Medulla oblongata (tissue), 1 donor: ENCODE data around the gene RHOF.
A peak's percentile ranks its signal among the peaks of the same experiment; 100 is the strongest.

Experiments used
- DNase-seq: peaks from one replicate; pipeline ENCODE4 v3.0.0-alpha.2; 2015; ENCODE audit errors: extremely low spot score

Gene RHOF

GRCh38 chr12:121819212-121819949, 25.9 kb upstream of the RHOF start:
- DNase-seq, result no peak

- no peak for DNase-seq
Measured at GRCh38 chr12:121817648-121818043, 24.2 kb upstream of the RHOF start.

DNA sequence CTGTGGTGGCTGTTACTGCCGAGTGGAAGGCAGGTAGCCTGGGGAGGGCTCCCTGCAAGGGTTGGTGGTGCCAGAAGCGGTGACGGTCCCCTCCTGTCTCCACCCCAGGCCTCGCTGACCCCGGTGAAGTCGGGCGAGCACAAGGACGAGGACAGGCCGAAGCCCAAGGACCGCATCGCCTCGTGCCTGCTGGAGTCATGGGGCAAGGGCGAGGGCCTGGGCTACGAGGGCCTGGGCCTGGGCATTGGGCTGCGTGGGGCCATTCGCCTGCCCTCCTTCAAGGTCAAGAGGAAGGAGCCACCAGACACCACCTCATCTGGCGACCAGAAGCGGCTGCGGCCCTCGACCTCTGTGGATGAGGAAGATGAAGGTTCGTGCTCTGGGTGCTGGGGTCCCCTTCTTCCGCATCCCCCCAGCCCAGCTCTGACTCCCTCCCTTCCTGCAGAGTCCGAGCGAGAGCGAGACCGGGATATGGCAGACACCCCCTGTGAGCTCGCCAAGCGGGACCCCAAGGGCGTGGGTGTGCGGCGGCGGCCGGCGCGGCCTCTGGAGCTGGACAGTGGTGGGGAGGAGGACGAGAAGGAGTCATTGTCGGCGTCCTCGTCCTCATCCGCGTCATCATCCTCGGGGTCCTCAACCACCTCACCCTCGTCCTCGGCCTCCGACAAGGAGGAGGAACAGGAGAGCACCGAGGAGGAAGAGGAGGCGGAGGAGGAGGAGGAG, 23.6 kb upstream of the RHOF start:
- no peak for DNase-seq

- DNase-seq, result no peak
Measured at GRCh38 chr12:121815263-121815662, 21.8 kb upstream of the RHOF start.

DNA sequence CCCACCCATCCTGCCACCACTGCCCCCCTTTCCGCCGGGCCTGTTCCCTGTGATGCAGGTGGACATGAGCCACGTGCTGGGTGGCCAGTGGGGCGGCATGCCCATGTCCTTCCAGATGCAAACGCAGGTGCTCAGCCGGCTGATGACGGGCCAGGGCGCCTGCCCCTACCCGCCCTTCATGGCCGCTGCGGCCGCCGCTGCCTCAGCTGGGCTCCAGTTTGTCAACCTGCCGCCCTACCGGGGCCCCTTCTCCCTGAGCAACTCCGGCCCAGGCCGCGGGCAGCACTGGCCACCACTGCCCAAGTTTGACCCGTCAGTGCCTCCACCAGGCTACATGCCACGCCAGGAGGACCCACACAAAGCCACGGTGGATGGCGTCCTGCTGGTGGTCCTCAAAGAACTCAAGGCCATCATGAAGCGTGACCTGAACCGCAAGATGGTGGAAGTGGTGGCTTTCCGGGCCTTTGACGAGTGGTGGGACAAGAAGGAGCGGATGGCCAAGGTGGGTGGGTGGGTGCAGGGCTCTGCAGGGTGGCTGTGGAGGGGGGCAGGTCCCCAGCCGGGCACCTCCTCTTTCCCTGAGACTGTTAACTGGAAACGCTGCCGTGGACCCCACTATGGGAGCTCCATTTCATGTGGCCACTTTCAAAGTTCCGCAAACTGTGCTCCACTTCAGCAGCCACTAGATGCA, 21.1 kb upstream of the RHOF start:
- no peak for DNase-seq

GRCh38 chr12:121813951-121814350, 20.5 kb upstream of the RHOF start:
- no peak for DNase-seq

- DNase-seq, result no peak
Measured at GRCh38 chr12:121812921-121813896, 19.7 kb upstream of the RHOF start.

DNA sequence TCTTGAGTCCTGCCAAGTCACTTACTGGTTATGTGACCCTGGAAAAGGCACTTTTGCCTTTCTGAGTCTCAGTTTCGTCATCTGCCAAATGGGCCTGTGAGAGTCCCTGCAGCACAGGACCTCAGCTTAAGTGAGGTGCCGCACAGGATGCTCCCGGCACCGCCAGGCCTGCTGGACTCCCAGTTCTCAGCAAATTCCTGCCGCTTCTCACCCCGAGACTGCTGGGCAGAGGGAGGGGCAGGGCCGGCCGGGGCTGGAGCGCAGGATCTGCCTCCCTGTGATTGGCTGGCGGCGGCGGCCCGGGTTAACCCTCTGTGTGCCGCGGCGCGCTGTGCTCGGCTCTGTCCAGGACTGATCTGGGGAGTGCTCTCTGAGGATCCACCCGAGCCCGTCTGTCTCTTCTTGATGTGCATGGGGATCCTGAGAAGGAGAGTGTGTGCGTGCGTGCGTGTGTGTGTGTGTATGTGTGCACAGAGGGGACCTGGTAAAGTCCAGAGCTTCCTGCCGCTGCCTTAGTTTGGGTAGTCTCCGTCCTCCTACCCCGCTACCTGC, 18.9 kb upstream of the RHOF start:
- DNase-seq, result no peak

- DNase-seq, result peak; percentile 73
Measured at GRCh38 chr12:121811434-121812319, 18.2 kb upstream of the RHOF start.

- DNase-seq, result no peak
Measured at GRCh38 chr12:121810833-121811433, 17.4 kb upstream of the RHOF start.

DNA sequence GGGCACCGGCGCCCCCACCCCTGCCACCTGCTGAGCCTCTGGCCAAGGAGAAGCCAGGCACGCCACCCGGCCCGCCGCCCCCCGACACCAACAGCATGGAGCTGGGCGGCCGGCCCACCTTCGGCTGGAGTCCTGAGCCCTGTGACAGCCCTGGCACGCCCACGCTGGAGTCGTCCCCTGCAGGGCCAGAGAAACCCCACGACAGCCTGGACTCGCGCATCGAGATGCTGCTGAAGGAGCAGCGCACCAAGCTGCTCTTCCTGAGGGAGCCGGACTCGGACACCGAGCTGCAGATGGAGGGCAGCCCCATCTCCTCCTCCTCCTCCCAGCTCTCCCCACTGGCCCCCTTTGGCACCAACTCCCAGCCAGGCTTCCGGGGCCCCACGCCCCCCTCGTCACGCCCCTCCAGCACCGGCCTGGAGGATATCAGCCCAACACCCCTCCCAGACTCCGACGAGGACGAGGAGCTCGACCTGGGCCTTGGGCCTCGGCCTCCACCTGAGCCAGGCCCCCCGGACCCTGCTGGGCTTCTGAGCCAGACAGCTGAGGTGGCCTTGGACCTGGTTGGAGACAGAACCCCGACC, 16.8 kb upstream of the RHOF start:
- no peak for DNase-seq

- DNase-seq, result no peak
Measured at GRCh38 chr12:121809712-121810116, 16.2 kb upstream of the RHOF start.

GRCh38 chr12:121808623-121809022, 15.1 kb upstream of the RHOF start:
- no peak for DNase-seq

- DNase-seq, result no peak
Measured at GRCh38 chr12:121807642-121808347, 14.3 kb upstream of the RHOF start.

- peak; percentile 25 for DNase-seq
Measured at GRCh38 chr12:121806546-121807423, 13.3 kb upstream of the RHOF start.

DNA sequence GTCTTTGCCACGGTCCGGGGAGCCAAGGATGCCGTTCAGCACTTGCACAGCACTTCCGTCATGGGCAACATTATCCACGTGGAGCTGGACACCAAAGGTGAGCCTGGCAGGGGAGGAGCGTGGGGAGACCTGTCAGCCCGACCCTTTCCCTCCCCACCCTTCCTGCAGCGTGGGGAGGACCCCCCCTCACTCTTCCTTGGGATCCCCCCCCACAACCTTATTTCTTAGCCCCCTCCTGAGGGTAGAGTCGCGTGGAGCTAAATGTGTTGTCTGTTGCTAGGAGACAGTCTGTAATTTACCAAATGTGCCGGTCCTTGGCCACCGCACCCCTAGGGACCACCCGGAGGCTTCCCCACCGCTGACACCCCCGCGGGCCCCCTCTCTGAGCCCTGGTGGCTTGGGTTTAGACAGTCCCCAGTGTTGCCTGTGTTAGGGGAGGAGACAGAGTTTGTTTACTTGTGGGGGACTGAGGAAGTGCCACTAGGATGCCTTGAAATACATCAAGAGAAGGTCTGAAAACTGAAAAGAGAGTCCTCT, 12.6 kb upstream of the RHOF start:
- no peak for DNase-seq

DNA sequence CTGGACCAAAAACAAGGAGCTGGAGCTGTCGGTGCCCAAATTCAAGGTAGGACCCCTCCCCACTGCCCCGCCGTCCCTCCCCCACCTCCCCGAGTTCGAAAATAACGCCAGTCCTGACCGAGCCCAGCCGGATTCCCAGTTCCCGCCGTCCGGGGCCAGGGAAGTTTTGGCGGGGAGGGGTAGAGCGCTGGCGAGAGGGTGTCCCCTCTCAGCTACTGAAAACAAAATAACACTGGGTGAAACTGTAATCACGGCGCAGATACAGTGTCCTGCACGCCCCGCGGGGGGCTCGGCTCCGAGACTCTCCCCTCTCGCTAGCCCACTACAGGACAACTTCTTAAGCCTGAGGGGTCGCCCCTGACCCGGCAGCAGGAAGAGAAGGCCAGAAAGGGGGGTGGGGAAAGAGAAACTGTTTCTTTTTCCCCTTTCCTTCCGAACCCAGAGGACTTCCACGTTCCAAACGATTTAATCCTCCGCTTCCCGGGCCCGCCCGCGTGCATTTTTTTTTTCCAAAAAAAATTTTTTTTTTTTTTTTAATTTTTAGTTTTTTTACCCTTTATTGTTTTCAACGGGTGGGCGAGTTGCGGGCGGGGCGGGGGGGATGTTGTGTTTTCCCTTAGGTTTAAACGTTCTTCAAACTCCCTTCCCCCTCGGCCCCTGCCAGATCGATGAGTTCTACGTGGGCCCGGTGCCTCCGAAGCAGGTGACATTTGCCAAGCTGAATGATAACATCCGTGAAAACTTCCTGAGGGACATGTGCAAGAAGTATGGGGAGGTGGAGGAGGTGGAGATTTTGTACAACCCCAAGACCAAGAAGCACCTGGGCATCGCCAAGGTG, 11.9 kb upstream of the RHOF start:
- DNase-seq, result no peak
